Peyer's patch (tissue), 4 donors: ENCODE data around the gene IKZF2.

ENCODE experiments used
- POLR2A ChIP-seq, 2 donors: fragments of 450-650 bp; IDR thresholded peaks; one replicate each; pipeline ENCODE4 v1.5.1; 2017; ENCODE audit warnings: antibody characterized with exemption in 2 of 2, mild to moderate bottlenecking in 2 of 2, moderate library complexity in 2 of 2
- TF ChIP-seq, protein P1 (sequence below), 6 experiments: fragments of 450-650 bp in 4 of 6; fragments of 200-600 bp in 2 of 6; sonication (generic) in 1 of 6; IDR thresholded peaks; one replicate each; pipeline ENCODE4 v1.5.1; 2017 to 2019; ENCODE audit warnings: antibody characterized with exemption in 6 of 6, mild to moderate bottlenecking in 3 of 6, moderate library complexity in 1 of 6

DNA sequence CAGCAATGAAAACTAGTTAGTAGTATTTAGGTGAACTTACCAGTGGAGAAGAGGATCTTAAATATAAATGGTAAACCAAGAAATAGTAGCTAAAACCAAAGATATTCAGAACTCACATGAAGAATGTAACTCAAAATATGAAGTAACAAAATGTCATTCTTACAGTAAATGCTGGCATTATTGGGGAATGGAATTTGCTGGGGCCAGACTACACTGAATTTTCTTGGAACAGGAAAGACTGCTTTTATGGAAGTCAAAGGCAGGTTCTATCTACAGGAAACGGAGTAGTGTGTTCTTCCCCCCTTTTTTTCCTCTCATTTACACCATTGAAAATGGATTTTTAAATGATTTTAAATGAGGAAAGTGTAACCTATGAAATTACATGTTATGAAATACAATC, 188.7 kb downstream of the IKZF2 start:
- TF ChIP-seq, protein P1, sequence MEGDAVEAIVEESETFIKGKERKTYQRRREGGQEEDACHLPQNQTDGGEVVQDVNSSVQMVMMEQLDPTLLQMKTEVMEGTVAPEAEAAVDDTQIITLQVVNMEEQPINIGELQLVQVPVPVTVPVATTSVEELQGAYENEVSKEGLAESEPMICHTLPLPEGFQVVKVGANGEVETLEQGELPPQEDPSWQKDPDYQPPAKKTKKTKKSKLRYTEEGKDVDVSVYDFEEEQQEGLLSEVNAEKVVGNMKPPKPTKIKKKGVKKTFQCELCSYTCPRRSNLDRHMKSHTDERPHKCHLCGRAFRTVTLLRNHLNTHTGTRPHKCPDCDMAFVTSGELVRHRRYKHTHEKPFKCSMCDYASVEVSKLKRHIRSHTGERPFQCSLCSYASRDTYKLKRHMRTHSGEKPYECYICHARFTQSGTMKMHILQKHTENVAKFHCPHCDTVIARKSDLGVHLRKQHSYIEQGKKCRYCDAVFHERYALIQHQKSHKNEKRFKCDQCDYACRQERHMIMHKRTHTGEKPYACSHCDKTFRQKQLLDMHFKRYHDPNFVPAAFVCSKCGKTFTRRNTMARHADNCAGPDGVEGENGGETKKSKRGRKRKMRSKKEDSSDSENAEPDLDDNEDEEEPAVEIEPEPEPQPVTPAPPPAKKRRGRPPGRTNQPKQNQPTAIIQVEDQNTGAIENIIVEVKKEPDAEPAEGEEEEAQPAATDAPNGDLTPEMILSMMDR (IDR thresholded peaks at IDR 0.05), result no peak
- TF ChIP-seq POLR2A (IDR thresholded peaks at IDR 0.05), result no peak
